Amniotic epithelial cell (primary cell): ENCODE data around the gene PMEL.
"Not testable (repeated sequence)": the region's sequence is repeated elsewhere in the genome, so short reads cannot be mapped to it uniquely, and the experiment has no call there.

ENCODE experiments used
- DNase-seq: peaks from one replicate; pipeline ENCODE4 v3.0.0-alpha.2; 2010; ENCODE audit warnings: low read depth

PMEL gene

DNA sequence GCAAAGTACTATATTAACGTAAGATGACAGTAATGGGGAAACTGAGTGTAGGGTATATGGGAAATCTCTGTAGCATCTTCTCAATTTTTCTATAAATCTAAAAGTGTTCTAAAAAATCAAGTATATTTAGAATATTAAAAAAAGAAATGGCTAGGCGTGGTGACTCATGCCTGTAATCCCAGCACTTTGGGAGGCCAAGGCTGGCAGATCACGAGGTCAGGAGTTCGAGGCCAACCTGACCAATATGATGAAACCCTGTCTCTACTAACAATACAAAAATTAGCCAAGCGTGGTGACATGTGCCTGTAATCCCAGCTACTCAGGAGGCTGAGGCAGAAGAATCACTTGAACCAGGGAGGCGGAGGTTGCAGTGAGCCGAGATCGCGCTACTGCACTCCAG, 42.2 kb downstream of the PMEL start:
- not testable (repeated sequence) for DNase-seq

DNA sequence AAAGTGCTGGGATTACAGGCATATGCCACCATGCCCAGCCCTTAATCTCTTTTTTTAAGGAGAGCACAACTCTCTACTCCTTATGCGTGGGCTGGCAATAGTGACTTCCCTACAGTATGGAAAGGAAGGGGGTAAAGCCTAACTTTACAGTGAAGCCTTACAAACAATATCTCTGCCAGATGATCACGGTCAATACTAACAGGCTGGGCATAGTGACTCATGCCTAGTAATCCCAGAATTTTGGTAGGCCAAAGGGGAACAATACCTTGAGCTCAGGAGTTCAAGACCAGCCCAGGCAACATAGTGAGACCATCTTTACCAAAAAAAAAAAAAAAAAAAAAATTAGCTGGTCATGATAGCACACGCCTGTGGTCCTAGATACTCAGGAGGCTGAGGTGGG, 43.7 kb downstream of the PMEL start:
- no peak for DNase-seq

DNA sequence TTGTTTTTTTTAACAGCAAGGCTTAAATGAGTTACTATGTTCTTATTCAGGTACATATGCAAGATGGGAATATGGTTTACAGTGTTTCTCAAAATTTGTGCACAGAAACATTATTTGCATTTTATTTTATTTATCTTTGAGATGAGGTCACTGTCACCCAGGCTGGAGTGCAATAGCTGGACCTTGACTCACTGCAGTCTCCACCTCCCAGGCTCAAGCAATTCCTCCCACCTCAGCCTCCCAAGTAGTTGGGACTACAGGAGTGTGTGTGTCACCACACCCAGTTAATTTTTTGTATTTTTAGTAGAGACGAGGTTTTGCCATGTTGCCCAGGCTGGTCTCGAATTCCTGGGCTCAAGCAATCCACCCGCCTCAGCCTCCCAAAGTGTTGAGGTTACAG, 46.8 kb downstream of the PMEL start:
- peak; percentile 33 for DNase-seq

DNA sequence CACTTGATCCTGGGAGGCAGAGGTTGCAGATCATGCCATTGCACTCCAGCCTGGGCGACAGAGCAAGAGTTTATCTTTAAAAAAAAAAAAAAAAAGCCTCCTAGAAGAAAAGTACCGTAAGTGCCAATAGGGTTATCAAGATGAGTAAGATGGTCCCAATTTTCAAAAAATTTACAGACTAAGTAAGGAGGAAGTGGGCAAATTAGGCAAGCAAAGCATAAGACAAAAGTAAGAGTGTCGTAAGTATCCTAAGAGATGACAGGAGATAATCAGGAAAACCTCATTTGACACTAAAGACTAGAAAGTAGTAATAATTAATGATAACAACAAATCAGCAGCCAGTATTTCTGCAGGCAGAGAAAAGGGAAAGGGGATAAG, 50.4 kb downstream of the PMEL start:
- no peak for DNase-seq

- no peak for DNase-seq
These were observed 52.9 kb downstream of the PMEL start for GRCh38 chr12:55912908-55913307.

DNA sequence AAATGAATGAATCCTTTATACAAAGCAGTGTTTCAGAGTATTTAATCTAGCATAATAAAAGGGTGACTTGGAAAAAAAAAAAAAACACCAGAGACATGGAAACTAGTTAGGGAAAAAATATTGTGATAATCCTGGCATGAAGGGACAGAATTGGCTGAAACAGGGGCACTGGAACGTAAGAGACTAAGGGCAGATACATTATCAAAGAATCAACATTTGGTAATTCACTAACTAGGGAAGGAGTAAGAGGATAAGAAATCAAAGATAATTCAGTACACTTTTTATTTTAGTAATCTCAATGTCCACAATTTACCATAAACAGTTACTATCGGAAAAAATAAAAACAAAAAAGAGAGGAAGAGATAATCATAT, 56.3 kb downstream of the PMEL start:
- no peak for DNase-seq

DNA sequence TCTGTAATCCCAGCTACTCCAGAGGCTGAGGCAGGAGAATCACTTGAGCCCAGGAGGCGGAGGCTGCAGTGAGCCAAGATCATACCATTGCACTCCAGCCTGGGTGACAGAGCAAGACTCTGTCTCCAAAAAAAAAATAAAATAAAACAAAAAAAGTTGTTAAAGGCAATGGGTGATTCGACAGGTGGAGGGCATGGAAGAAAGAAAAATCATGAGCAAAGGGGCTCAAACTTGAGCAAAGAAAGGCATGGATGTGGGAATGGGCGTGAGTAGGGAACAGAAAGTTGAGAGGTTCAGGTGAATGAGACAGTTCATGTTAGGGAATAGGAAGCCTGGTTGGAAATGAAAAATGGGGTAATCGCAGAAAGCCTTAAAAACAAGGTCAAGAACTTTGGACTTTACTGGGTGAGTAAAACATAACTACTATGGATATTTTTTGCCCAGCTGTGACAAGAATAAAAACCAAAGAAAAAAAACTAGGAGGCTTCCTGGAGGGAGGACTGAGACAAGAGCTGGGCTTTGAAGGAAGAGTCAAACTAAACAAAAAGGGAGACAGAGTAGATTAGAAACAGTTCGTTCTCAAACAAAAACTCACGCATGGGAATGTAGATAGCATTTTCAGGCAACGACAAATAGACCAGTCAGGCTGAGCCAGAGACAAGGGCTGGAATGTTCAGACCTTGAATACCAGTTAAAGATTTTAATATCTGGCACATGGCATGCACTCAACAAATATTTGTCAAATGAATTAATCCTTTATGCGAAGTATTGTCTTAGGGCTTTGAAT, 56.9 kb downstream of the PMEL start:
- DNase-seq, result peak; percentile 25

GRCh38 chr12:55906056-55906455, 59.8 kb downstream of the PMEL start:
- DNase-seq, result peak; percentile 74
